Fibroblast of lung (primary cell): ENCODE measurements around the gene COTL1. TPM values are rescaled to one million over a fixed set of nuclear protein-coding genes. Genes with fewer than 3 reads are reported as not detected.
"Not testable (repeated sequence)": the region's sequence is repeated elsewhere in the genome, so short reads cannot be mapped to it uniquely, and the experiment has no call there.

Experiments
- DNase-seq, 2 donors: peaks; one replicate each; pipeline versions ENCODE4 v3.0.0 to v3.0.0-alpha.2; 2010; ENCODE audit warnings: low read depth in 2 of 2
- H2AFZ ChIP-seq: 2 replicates; pipeline ENCODE4 v1.5.1; 2012; ENCODE audit warnings: low read length, control low read depth, inconsistent platforms
- H3K27ac ChIP-seq: 2 replicates; pipeline ENCODE4 v1.5.1; 2011; ENCODE audit warnings: low read length, control low read depth; ENCODE audit not compliant: insufficient read depth
- H3K27me3 ChIP-seq: 2 replicates; pipeline ENCODE4 v1.5.1; 2011; ENCODE audit warnings: mild to moderate bottlenecking, low read length; ENCODE audit not compliant: control insufficient read depth, insufficient read depth
- H3K36me3 ChIP-seq: 2 replicates; pipeline ENCODE4 v1.5.1; 2011; ENCODE audit warnings: low read length; ENCODE audit not compliant: control insufficient read depth, insufficient read depth
- H3K4me1 ChIP-seq: 2 replicates; pipeline ENCODE4 v1.5.1; 2011; ENCODE audit warnings: low read length; ENCODE audit not compliant: control insufficient read depth, insufficient read depth; ENCODE audit errors: extremely low read depth
- H3K4me2 ChIP-seq: 2 replicates; pipeline ENCODE4 v1.5.1; 2011; ENCODE audit warnings: low read length, control low read depth; ENCODE audit not compliant: insufficient read depth; ENCODE audit errors: extremely low read depth
- H3K4me3 ChIP-seq, 4 experiments: fragments of 200-600 bp in 1 of 4; sonication (generic) in 1 of 4; replicated peaks in 1 of 4; 2 replicates each; pipeline ENCODE4 v1.5.1; 2011 to 2016; ENCODE audit warnings: low read length in 4 of 4, low read depth in 3 of 4, mild to moderate bottlenecking in 3 of 4, control low read depth in 2 of 4, inconsistent platforms in 1 of 4, mixed read lengths in 1 of 4; ENCODE audit not compliant: insufficient read depth in 1 of 4; ENCODE audit errors: control extremely low read depth in 1 of 4
- H3K79me2 ChIP-seq: 2 replicates; pipeline ENCODE4 v1.5.1; 2012; ENCODE audit warnings: mild to moderate bottlenecking, low read length, inconsistent platforms; ENCODE audit not compliant: control insufficient read depth, insufficient read depth
- H3K9ac ChIP-seq: 2 replicates; pipeline ENCODE4 v1.5.1; 2011; ENCODE audit warnings: mild to moderate bottlenecking, low read length, control low read depth; ENCODE audit not compliant: insufficient read depth
- H3K9me3 ChIP-seq: 2 replicates; pipeline ENCODE4 v1.5.1; 2012; ENCODE audit warnings: low read depth, low read length; ENCODE audit not compliant: control insufficient read depth, insufficient read depth
- H4K20me1 ChIP-seq: 2 replicates; pipeline ENCODE4 v1.5.1; 2011; ENCODE audit warnings: low read length; ENCODE audit not compliant: control insufficient read depth, insufficient read depth; ENCODE audit errors: extremely low read depth
- EZH2 ChIP-seq: IDR thresholded peaks from 2 replicates; pipeline ENCODE4 v1.5.1; 2012; ENCODE audit warnings: low read length, control low read depth, mild to moderate bottlenecking; ENCODE audit errors: missing control alignments
- polyA plus RNA-seq, 2 donors: library from polyadenylated mRNA; depleted of rRNA in 1 of 2; stranded (reverse) in 1 of 2; unstranded in 1 of 2; fragments of >200 nt; gene quantifications; 2 replicates each; pipeline ENCODE4 v1.2.1, GENCODE V29; 2011 to 2012; ENCODE audit warnings: missing spikeins in 1 of 2
- total RNA-seq: library from RNA; depleted of rRNA; stranded (reverse); fragments of >200 nt; gene quantifications from 2 replicates; pipeline ENCODE4 v1.2.1, GENCODE V29; 2014
- TF ChIP-seq, protein P1 (sequence below), 2 donors: IDR thresholded peaks in 1 of 2; conservative IDR thresholded peaks in 1 of 2; 1 replicate in 1 of 2; 2 replicates in 1 of 2; pipeline ENCODE4 v1.5.1; 2011 to 2012; ENCODE audit warnings: low read length in 2 of 2, control low read depth in 1 of 2, inconsistent platforms in 1 of 2, low read depth in 1 of 2, mild to moderate bottlenecking in 1 of 2

COTL1 gene
- total and polyA plus RNA-seq, 2 donors (not counting 1 experiment from before 2014, with no cell fraction given), result 103 to 192 TPM

DNA sequence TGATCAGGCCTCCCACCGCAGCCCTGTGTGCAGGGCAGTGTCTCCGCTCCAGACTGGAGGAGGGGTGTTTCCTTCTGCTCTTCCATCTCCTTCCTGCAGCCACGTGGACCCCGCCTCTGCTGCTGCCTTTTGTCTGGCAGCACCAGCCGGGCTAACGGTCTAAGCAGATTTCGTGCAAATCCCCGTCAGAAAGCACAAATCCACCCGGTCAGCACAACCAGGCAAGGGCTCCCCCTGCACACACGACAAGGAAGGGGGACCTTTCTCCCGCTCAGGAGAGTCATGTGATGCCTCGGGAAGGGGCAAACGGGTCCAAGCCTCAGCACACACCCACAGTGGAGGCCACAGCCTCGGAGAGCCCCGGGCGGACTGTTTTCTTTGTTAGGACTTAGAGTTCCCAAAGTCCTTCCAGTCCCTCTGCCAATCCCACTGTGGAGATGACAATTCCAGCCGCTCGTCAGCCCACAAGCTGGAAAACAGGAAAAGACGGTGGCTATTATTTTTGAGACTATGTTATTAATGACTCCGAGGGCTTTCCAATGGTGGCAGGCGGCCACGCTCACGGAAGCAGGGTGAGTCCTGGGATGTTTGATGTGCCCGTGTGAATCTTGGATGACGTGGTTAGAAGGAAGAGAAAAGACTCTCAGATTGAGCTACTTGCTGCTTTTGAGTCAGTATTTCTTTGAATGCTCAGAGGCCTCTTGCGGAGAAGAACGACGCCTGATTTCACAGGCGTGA is 90.9 kb downstream of the COTL1 start:
- Histone ChIP-seq H3K4me2 (peak overlapping the region; percentile 54), H2AFZ (peak overlapping the region; percentile 93), H3K4me1 (peaks cover 14% of the 10 kb centered on the region), H3K9me3 (no peaks in the 10 kb centered on the region), H3K79me2 (no peaks in the 10 kb centered on the region), H3K36me3 (no peaks in the 10 kb centered on the region), H3K4me3 (peak overlapping the region in 3 of 4 experiments; percentile 7 to 28 (median 9)), H3K27ac (peak overlapping the region; percentile 71), H3K27me3 (no peaks in the 10 kb centered on the region), H3K9ac (peak overlapping the region; percentile 37), H4K20me1 (no peaks in the 10 kb centered on the region)
- TF ChIP-seq, protein P1, sequence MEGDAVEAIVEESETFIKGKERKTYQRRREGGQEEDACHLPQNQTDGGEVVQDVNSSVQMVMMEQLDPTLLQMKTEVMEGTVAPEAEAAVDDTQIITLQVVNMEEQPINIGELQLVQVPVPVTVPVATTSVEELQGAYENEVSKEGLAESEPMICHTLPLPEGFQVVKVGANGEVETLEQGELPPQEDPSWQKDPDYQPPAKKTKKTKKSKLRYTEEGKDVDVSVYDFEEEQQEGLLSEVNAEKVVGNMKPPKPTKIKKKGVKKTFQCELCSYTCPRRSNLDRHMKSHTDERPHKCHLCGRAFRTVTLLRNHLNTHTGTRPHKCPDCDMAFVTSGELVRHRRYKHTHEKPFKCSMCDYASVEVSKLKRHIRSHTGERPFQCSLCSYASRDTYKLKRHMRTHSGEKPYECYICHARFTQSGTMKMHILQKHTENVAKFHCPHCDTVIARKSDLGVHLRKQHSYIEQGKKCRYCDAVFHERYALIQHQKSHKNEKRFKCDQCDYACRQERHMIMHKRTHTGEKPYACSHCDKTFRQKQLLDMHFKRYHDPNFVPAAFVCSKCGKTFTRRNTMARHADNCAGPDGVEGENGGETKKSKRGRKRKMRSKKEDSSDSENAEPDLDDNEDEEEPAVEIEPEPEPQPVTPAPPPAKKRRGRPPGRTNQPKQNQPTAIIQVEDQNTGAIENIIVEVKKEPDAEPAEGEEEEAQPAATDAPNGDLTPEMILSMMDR (conservative IDR thresholded peaks at IDR 0.05 in 1 of 2, IDR thresholded peaks at IDR 0.05 in 1 of 2; ENCODE audit: low read depth in 1 of 2, low read length in 2 of 2), result no peak
- TF ChIP-seq EZH2, result no peak
- peak; percentile 49 to 85 for DNase-seq

DNA sequence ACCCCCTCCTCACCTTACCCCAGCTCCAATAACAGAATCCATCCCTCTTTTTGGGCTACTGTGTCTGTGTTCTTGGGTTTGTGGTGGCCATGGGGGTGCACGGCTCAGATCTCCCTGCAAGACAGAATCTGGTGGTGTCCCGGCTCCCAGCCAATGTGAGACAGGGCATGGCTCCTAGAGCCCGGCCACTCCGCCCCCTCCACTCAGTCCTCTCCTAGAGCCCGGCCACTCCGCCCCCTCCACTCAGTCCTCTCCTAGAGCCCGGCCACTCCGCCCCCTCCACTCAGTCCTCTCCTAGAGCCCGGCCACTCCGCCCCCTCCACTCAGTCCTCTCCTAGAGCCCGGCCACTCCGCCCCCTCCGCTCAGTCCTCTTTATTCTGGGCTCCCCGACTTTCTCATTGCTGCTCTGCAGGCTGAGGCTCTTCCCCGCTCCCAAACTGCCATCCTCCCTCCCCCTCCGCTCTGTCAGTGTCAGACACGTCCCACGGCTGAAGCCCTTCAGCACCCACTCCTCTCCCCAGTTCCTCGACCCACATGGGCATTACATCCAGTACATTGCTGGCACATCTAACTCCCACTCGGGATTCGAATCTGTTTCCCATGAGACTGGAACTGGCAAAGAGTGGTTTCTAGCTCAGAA is 92.8 kb downstream of the COTL1 start:
- not testable (repeated sequence) for H2AFZ ChIP-seq, H3K4me2 ChIP-seq, H4K20me1 ChIP-seq, H3K4me1 ChIP-seq, H3K4me3 ChIP-seq, H3K27me3 ChIP-seq, H3K36me3 ChIP-seq, H3K79me2 ChIP-seq, H3K9me3 ChIP-seq, H3K9ac ChIP-seq, DNase-seq, H3K27ac ChIP-seq

DNA sequence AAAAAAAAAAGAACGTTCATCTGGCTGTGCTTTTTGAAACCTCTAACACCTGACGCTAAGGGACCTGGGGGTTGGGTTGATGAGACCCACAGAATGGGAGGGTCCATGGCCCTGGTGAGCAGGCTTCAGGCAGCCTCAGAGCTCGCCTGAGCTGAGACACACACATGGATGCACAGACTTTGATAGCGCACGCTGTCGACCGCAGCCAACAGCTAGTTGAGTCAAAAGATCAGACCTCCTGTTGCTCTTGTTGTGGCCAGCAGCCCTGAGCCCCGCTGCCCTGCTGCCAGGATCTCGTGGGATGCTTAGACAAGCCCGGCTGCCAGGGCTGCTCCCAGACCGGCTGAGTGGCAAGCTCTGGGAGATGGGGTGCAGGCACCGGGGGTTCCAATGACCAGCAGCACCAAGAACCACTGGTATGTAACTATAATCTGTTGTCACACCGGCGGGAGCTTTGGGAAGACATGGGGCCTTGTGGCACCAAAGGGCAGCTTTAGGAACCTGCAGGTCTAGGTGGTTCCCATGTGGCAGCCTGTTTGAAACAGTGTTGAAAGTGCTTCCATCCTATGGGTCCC is 93.4 kb downstream of the COTL1 start:
- Histone ChIP-seq H3K9me3 (no peaks in the 10 kb centered on the region), H2AFZ (no peak overlapping the region), H3K27me3 (no peaks in the 10 kb centered on the region), H3K79me2 (no peaks in the 10 kb centered on the region), H3K4me3 (no peak overlapping the region), H4K20me1 (no peaks in the 10 kb centered on the region), H3K36me3 (no peaks in the 10 kb centered on the region), H3K9ac (no peak overlapping the region), H3K4me1 (peaks cover 6% of the 10 kb centered on the region), H3K27ac (no peak overlapping the region), H3K4me2 (no peak overlapping the region)
- DNase-seq, result peak in 1 of 2 donors; percentile 17
- TF ChIP-seq, protein P1 (conservative IDR thresholded peaks at IDR 0.05 in 1 of 2, IDR thresholded peaks at IDR 0.05 in 1 of 2; ENCODE audit: low read depth in 1 of 2, low read length in 2 of 2), result no peak
- TF ChIP-seq EZH2, result no peak
